MM.1S (cell line): Measurements from ENCODE around the gene CNGB1.
A peak's percentile ranks its signal among the peaks of the same experiment; 100 is the strongest.

Source experiments
- DNase-seq: peaks from one replicate; pipeline ENCODE4 v3.0.0-alpha.2; 2015
- H2AFZ ChIP-seq: fragments of 300-600 bp; sonication (generic); 2 replicates; pipeline ENCODE4 v1.6.0; 2016; ENCODE audit warnings: antibody characterized with exemption, low read length
- H3F3A ChIP-seq: fragments of 300-600 bp; sonication (generic); 2 replicates; pipeline ENCODE4 v1.6.1; 2016; ENCODE audit warnings: mild to moderate bottlenecking, antibody characterized with exemption, low read length, moderate library complexity, mixed read lengths; ENCODE audit not compliant: insufficient read depth
- H3K27ac ChIP-seq: fragments of 300-600 bp; sonication (generic); 2 replicates; pipeline ENCODE4 v1.5.1; 2016; ENCODE audit warnings: mild to moderate bottlenecking, low read length
- H3K27me3 ChIP-seq: fragments of 300-600 bp; sonication (generic); replicated peaks from 2 replicates; pipeline ENCODE4 v1.6.0; 2016; ENCODE audit warnings: low read length; ENCODE audit not compliant: insufficient read depth
- H3K36me3 ChIP-seq: fragments of 300-600 bp; sonication (generic); replicated peaks from 2 replicates; pipeline ENCODE4 v1.6.1; 2016; ENCODE audit warnings: mild to moderate bottlenecking, low read length, mixed read lengths; ENCODE audit not compliant: insufficient read depth
- H3K4me1 ChIP-seq: fragments of 300-600 bp; sonication (generic); 2 replicates; pipeline ENCODE4 v1.6.1; 2016; ENCODE audit warnings: low read length, mixed read lengths
- H3K4me2 ChIP-seq: fragments of 300-600 bp; sonication (generic); 2 replicates; pipeline ENCODE4 v1.6.0; 2016; ENCODE audit warnings: low read depth, low read length
- H3K4me3 ChIP-seq: fragments of 300-600 bp; sonication (generic); 2 replicates; pipeline ENCODE4 v1.5.1; 2016; ENCODE audit warnings: low read length, mixed read lengths
- H3K79me2 ChIP-seq: fragments of 300-600 bp; sonication (generic); 2 replicates; pipeline ENCODE4 v1.6.1; 2016; ENCODE audit warnings: mixed run types, low read length, mixed read lengths
- H3K9ac ChIP-seq: fragments of 300-600 bp; sonication (generic); 2 replicates; pipeline ENCODE4 v1.6.1; 2016; ENCODE audit warnings: low read length, mixed read lengths
- H3K9me2 ChIP-seq: fragments of 300-600 bp; sonication (generic); replicated peaks from 2 replicates; pipeline ENCODE4 v1.6.1; 2016; ENCODE audit warnings: mild to moderate bottlenecking, low read length, mixed read lengths; ENCODE audit not compliant: insufficient read depth
- H3K9me3 ChIP-seq: fragments of 300-600 bp; sonication (generic); replicated peaks from 2 replicates; pipeline ENCODE4 v1.6.1; 2016; ENCODE audit warnings: mild to moderate bottlenecking, low read length, mixed read lengths; ENCODE audit not compliant: insufficient read depth
- H4K20me1 ChIP-seq: fragments of 300-600 bp; sonication (generic); 2 replicates; pipeline ENCODE4 v1.6.1; 2016; ENCODE audit warnings: mild to moderate bottlenecking, low read length, moderate library complexity, mixed read lengths; ENCODE audit not compliant: insufficient read depth
- CTCF ChIP-seq: fragments of 300-600 bp; sonication (generic); IDR thresholded peaks from 2 replicates; pipeline ENCODE4 v1.5.1; 2016; ENCODE audit warnings: antibody characterized with exemption, low read length, mixed read lengths
- EZH2 ChIP-seq: fragments of 300-600 bp; sonication (generic); optimal IDR thresholded peaks from 2 replicates; pipeline ENCODE3; 2017; ENCODE audit warnings: low read depth, mild to moderate bottlenecking, antibody characterized with exemption, low read length, mixed read lengths
- EZH2phosphoT487 ChIP-seq: fragments of 300-600 bp; sonication (generic); IDR thresholded peaks from 2 replicates; pipeline ENCODE4 v1.6.1; 2018; ENCODE audit warnings: antibody characterized with exemption, low read length

CNGB1 gene

GRCh38 chr16:58002936-58003335 lies 32.0 kb upstream of the CNGB1 start:
- no peak for DNase-seq
- no peaks in the 10 kb centered on the region for H4K20me1 ChIP-seq
- H3F3A ChIP-seq = peaks cover 14% of the 10 kb centered on the region

GRCh38 chr16:58002416-58002800 lies 31.5 kb upstream of the CNGB1 start:
- Histone ChIP-seq H3K9ac (no peak overlapping the region), H3K4me3 (no peak overlapping the region), H3K4me1 (peaks cover 16% of the 10 kb centered on the region), H3K4me2 (no peak overlapping the region), H4K20me1 (no peaks in the 10 kb centered on the region), H3K27me3 (no peaks in the 10 kb centered on the region), H3F3A (peaks cover 14% of the 10 kb centered on the region), H3K79me2 (peaks cover 15% of the 10 kb centered on the region), H2AFZ (no peak overlapping the region), H3K36me3 (no peaks in the 10 kb centered on the region), H3K9me3 (no peaks in the 10 kb centered on the region), H3K9me2 (no peaks in the 10 kb centered on the region), H3K27ac (no peak overlapping the region)
- DNase-seq = no peak
- TF ChIP-seq EZH2phosphoT487 (no peak), CTCF (no peak), EZH2 (no peak)

More at GRCh38 chr16:58002936-58003335, 32.0 kb upstream of the CNGB1 start:
- no peak overlapping the region for H3K9ac ChIP-seq
- no peaks in the 10 kb centered on the region for H3K36me3 ChIP-seq
- no peaks in the 10 kb centered on the region for H3K9me2 ChIP-seq
- TF ChIP-seq EZH2 (no peak), EZH2phosphoT487 (no peak), CTCF (no peak)
- no peak overlapping the region for H3K4me2 ChIP-seq
- no peak overlapping the region for H3K27ac ChIP-seq
- H3K79me2 ChIP-seq = peaks cover 15% of the 10 kb centered on the region
- H3K27me3 ChIP-seq = no peaks in the 10 kb centered on the region
- no peak overlapping the region for H2AFZ ChIP-seq
- H3K4me1 ChIP-seq = peaks cover 16% of the 10 kb centered on the region
- H3K9me3 ChIP-seq = no peaks in the 10 kb centered on the region
- H3K4me3 ChIP-seq = no peak overlapping the region

- TF ChIP-seq CTCF = no peak
- Histone ChIP-seq H3K9me2 (no peaks in the 10 kb centered on the region), H3K27ac (no peak overlapping the region), H3K36me3 (no peaks in the 10 kb centered on the region), H2AFZ (peak overlapping the region; percentile 100; the same call in 1 of the 2 replicates), H3K9ac (peak overlapping the region; percentile 83; the same call in 1 of the 2 replicates), H3K9me3 (no peaks in the 10 kb centered on the region), H3K79me2 (peaks cover 15% of the 10 kb centered on the region), H3K4me1 (peaks cover 16% of the 10 kb centered on the region), H4K20me1 (no peaks in the 10 kb centered on the region), H3F3A (peaks cover 14% of the 10 kb centered on the region), H3K27me3 (no peaks in the 10 kb centered on the region), H3K4me2 (peak overlapping the region; percentile 100), H3K4me3 (peak overlapping the region; percentile 99)
- DNase-seq = no peak
Measured at GRCh38 chr16:58001781-58002415, 31.0 kb upstream of the CNGB1 start.
